Midbrain (tissue), 1 donor: ENCODE results near the gene CLEC1B.
"Not testable (repeated sequence)": the region's sequence is repeated elsewhere in the genome, so short reads cannot be mapped to it uniquely, and the experiment has no call there.

Experiments used
- DNase-seq: peaks from one replicate; lab custom pipeline; 2025; lab: John Stamatoyannopoulos, UW

CLEC1B gene

DNA sequence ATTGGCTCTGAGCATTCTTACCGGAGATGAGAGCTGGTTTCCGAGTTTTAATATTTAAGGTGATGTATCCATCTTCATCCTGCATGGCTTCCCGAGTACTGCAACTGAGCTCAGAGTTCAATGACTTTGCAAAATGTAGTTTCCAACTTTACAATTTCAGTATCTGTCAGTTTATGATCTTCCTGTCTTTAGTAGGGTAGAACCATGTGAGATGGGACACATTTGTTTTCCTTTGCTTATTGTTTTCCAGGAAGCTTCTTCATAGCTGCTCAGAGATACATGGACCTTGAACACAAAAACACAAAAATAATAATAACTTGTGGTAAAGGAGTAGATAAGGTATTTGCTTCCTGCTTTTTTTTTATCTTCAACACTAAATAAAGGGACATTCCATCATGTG, at the start of gene CLEC1B:
Gene CLEC1B (minus strand): TSS at position 106 of the 400 bp plus-strand sequence. CDS start 21 bp downstream, at position 85.
- no peak for DNase-seq

DNA sequence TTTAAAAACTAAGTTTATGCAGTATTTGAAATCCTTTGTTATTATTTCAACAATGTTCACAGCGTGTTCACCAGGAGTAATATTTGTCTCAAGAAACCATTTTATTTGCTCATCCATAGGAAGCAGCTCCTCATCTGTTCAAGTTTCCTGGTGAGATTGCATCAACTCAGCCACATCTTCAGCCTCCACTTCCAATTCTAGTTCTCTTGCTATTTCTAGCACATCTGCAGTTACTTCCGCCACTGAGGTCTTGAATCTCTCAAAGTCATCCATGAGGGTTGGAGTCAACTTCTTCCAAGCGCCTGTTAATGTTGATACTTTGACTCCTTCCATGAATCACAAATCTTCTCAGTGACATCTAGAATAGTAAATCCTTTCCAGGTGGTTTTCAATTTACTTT, 49.6 kb upstream of the CLEC1B start:
- peak; percentile 35 for DNase-seq

- no peak for DNase-seq
These were observed 43.2 kb upstream of the CLEC1B start for GRCh38 chr12:10042167-10042566.

- DNase-seq: peak; percentile 8
These were observed 35.0 kb upstream of the CLEC1B start for GRCh38 chr12:10033783-10034545.

DNA sequence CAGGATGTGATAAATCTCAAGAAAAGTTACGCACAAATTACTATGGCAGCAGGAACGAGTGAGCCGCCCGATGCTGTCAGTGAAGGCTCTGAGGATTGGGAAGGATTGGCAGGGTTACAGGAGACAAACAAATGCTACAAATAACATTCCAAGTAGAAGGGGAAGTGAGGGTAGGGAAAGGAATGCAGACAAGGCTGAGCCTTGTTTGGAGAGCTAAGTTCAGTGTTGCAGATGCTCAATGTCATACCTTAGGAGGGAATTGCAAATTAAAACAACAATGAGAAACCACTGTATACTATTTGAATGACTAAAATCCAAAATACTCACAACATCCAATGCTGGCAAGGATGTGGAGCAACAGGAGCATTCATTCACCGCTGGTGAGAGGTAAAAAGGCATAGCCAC, 32.9 kb upstream of the CLEC1B start:
- no peak for DNase-seq

- DNase-seq: no peak
These were observed 32.4 kb upstream of the CLEC1B start for GRCh38 chr12:10031321-10031720.

DNA sequence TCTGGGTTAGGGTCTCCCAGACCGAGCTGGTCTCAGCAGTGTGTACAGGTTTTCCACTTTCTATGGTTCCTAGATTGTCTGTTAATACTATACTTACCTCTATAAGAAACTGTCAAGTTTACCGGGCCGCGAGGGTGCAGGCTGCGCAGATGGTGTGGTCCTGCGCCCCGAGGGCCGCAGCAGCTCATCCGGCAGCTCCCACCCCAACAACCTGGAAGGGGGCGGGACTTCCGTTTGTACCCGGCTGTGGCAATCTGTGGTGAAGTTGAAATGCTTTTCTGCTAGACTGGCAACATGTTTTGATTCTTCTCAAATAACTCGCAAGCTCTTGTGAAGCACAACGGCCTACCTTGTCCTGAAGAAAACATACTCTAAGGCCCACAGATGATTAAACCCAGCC, 31.5 kb upstream of the CLEC1B start, which contains the start of gene CLEC9A:
Gene CLEC9A (plus strand): TSS at position 237 of the 400 bp plus-strand sequence. CDS start 22,006 bp downstream, outside the sequence.
- DNase-seq: no peak

GRCh38 chr12:10027721-10028120, 28.8 kb upstream of the CLEC1B start:
- DNase-seq: no peak

DNA sequence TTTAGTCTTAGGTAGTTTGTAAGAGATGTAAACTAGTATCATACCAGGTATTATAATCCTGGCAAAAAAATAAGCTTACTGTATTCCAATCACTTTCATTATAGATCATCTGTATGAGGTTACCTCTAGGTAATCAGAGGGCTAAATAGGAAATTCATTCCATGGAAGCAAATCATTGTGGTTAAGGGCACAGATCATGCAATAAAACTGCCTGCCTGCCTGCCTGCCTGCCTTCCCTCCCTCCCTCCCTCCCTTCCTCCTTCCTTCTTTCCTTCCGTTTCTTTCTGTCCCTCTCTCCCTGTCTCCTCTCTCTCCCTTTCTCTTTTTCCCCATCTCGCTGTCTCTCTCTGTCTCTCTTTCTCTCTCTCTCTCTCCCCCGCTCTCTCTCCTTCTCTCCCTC, 28.4 kb upstream of the CLEC1B start:
- DNase-seq: no peak

GRCh38 chr12:10026666-10027065, 27.7 kb upstream of the CLEC1B start:
- not testable (repeated sequence) for DNase-seq

DNA sequence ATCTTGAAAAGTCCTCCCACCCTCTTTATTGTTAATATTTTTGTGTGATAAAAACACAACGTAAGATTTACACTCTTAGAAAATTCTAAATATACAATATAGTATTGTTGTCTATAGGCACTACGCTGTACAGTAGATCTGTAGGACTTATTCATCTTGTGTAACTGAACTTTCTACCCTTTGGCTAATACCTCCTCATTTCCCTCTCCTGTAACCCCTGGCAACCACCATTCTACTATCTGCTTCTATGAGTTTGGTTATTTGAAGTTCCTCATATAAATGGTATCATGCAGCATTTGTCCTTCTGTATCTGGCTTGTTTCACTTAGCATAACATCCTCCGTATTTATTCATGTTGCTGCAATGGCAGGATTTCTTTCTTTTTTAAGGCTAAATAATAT, 26.3 kb upstream of the CLEC1B start:
- no peak for DNase-seq

DNA sequence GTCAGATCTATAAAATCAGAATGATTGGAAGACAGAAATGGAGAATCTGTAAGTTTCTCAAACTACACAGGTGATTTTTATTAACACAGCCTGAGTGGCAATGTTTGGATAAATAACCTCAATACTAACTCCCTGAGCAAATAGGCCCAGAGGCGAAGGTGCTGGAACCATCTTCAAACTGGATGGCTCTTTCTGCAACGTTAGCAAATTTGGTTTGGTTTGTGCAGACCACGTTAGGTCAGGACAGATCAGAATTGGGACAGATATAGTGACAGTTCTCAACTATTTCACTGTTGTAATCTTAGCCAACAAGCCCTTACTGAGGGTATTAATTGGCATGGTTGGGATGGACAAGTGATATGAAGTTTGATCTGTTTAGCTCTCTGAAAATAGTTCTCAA, 22.4 kb upstream of the CLEC1B start:
- no peak for DNase-seq

DNA sequence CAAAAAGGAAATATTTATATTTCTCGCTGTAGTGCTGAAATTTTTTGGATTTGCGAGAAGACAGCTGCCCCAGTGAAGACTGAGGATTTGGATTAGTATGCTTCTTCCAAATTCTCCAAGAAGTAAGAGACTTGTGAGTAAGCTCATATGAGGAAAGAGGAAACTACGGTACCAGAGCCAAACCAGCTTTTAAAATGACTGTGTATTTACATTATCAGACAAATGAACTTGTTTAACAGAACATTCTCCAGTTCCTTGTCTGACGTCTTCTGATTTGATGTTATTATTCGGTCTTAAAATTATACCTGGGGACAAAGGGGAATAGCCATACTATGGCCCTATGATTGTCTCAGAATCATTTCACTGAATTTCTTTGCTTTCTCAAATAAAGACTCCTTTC, 19.5 kb upstream of the CLEC1B start:
- DNase-seq: no peak

- DNase-seq: no peak
These were observed 18.0 kb upstream of the CLEC1B start for GRCh38 chr12:10016881-10017280.

DNA sequence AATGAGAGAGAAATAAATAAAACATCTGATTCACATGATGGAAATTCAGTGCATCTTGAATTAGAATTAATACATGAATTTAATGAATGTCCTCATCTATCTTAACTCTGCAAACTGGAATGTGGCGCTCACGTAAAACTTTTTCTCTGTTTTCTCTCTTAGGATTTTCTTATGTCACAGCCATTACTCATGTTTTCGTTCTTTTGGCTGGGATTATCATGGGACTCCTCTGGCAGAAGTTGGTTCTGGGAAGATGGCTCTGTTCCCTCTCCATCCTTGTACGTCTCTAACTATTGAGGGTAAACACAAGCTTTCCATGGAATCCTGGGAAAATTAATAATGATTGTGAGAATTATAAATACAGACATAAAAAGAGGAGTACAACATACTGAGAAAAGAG, 16.5 kb upstream of the CLEC1B start:
- DNase-seq: no peak

DNA sequence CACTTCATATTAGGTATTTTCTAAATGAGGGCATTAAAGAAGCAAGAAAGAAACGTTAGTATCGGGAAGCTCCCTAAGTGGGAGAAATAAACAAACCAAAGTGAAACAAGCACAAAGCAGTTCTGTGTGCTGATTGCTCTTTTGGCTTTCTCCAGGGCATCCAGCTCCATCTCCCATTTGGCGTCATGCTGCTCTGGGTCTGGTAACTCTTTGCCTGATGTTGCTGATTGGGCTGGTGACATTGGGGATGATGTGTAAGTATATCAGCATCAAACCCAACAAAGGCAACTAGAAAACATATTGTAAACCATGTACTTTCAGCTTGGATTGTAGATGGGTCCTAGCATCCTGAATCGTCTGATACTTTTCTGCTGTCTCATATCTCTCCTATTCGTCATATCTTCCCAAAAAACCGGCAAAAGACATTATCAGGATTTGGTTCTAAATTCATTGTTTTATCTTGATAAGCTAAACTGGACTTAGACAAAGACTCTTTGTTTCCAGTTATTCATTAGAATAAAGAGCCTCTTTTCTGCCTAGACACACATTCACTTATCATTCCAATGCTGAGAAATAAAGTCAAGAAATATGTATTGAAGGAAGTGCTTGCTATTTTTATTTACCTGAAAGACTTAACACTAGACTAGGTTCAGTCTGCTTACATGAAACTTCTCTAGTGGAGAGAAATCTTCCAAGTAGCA, 13.9 kb upstream of the CLEC1B start:
- peak; percentile 32 for DNase-seq

GRCh38 chr12:10001171-10001776, 2.4 kb upstream of the CLEC1B start:
- no peak for DNase-seq

DNA sequence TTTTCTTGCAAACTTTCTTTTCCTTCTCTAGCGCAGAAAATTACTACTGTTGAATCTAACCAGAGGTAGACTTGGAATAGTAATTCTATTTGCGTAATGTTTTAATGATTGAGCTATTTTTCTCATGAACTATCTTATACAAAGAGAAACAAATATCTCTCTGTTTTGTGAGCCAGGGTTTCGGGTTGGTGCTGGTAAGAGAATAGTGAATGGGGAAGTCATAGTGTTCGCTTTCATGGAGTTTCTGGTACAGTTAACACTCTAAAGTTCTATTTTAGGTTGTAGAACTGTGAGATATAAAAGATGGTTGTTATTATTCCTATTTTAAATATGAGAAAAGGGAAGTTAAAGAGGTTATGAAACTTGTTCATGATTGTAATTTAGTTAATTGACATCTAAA, 6.6 kb downstream of the CLEC1B start:
- DNase-seq: no peak

DNA sequence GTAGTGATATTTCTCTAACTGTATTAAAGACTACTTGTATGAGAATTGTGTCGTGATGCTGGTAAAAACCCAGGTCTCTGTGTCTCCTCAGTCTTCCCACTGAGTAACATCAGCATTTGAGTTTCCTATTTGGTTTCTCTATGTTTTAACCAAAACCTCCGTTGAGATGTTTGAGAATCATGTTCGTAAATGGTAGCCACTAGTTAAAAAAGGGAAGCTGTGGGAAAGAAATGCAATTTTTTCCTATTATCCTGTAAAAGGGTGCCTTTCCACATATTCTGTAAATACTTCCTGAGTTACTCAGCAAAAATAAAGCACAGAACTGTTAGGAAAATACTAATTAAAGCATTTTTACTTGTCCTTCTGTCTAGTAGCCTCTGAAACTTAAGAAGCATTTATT, 7.0 kb downstream of the CLEC1B start:
- DNase-seq: no peak

- DNase-seq: no peak
These were observed 18.8 kb downstream of the CLEC1B start for GRCh38 chr12:9980126-9980525.

DNA sequence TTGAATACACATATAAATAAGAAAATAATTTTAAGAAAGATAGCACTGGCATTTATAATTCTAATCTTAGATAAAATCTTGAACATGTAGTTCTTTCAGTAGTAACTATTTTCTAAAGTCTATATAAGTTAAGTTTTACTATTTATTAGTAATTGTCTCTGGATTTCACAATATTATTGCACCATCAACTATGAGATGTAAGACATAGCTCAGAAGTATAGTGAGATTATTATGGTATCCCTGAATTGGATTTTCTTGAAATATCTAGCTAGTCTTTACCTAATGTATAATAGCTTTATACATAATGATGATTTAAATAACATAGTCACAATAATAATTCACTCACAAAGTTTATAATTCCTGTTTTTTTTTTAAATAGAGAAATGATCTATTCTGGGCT, 21.0 kb downstream of the CLEC1B start:
- DNase-seq: no peak

- not testable (repeated sequence) for DNase-seq
These were observed 22.3 kb downstream of the CLEC1B start for GRCh38 chr12:9976626-9977025.

DNA sequence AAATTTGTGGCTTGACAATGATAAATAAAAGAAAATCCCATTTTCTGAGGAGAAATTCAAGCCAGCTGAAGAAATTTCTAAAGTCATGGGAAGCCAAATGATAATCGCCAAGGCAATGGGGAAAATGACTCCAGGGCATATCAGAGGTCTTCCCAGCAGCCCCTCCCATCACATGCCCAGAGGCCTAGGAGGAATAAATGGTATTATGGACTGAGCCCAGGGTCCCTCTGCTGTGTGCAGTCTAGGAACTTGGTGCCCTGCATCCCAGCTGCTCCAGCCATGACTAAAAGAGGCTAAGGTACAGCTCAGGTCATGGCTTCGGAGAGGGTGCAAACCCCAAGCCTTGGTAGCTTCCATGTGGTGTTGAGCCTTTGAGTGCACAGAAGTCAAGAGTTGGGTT, 23.3 kb downstream of the CLEC1B start:
- no peak for DNase-seq
